Bronchial epithelial cell (primary cell): ENCODE data around the gene FOXO3. TPM values are rescaled to one million over a fixed set of nuclear protein-coding genes. Genes with fewer than 3 reads are reported as not detected.

ENCODE experiments used
- DNase-seq: peaks from one replicate; pipeline ENCODE4 v3.0.0-alpha.2; 2010; ENCODE audit warnings: low read depth
- FAIRE-seq: peaks from 2 replicates; lab custom pipeline; 2011; peaks lifted over from hg19 to GRCh38; lab: Jason Lieb, UNC
- H3K27me3 ChIP-seq: 2 replicates; pipeline ENCODE4 v1.5.1; 2011; ENCODE audit warnings: low read length; ENCODE audit not compliant: control insufficient read depth, insufficient read depth
- H3K36me3 ChIP-seq: 2 replicates; pipeline ENCODE4 v1.5.1; 2011; ENCODE audit warnings: low read length; ENCODE audit not compliant: control insufficient read depth, insufficient read depth
- H3K4me3 ChIP-seq: 2 replicates; pipeline ENCODE4 v1.5.1; 2011; ENCODE audit warnings: mild to moderate bottlenecking, low read depth, low read length, control low read depth
- CTCF ChIP-seq: IDR thresholded peaks from 2 replicates; pipeline ENCODE4 v1.5.1; 2011; ENCODE audit warnings: mild to moderate bottlenecking, moderate library complexity, low read length, control low read depth, inconsistent platforms; ENCODE audit not compliant: insufficient read depth, severe bottlenecking
- total RNA-seq: library from RNA; depleted of rRNA; stranded (reverse); fragments of >200 nt; gene quantifications from 2 replicates; pipeline ENCODE4 v1.2.1, GENCODE V29; 2014

The FOXO3 gene
- total RNA-seq, 1 donor from 2014 or later = 28.7 TPM

- H3K4me3 ChIP-seq = no peak overlapping the region
- FAIRE-seq (no peak), DNase-seq (no peak)
- H3K27me3 ChIP-seq = no peaks in the 10 kb centered on the region
- peaks cover 6% of the 10 kb centered on the region for H3K36me3 ChIP-seq
- TF ChIP-seq CTCF = no peak
Measured at GRCh38 chr6:108575905-108576494, 15.3 kb downstream of the FOXO3 start.

GRCh38 chr6:108576709-108577108 lies 16.0 kb downstream of the FOXO3 start:
- H3K4me3 ChIP-seq = no peak overlapping the region
- H3K27me3 ChIP-seq = no peaks in the 10 kb centered on the region
- no peak for TF ChIP-seq CTCF
- no peak for DNase-seq
- no peak for FAIRE-seq
- H3K36me3 ChIP-seq = peaks cover 6% of the 10 kb centered on the region

- no peak overlapping the region for H3K4me3 ChIP-seq
- TF ChIP-seq CTCF = no peak
- peaks cover 2% of the 10 kb centered on the region for H3K36me3 ChIP-seq
- no peak for FAIRE-seq
- H3K27me3 ChIP-seq = no peaks in the 10 kb centered on the region
- DNase-seq = no peak
Measured at GRCh38 chr6:108578166-108578565, 17.4 kb downstream of the FOXO3 start.

DNA sequence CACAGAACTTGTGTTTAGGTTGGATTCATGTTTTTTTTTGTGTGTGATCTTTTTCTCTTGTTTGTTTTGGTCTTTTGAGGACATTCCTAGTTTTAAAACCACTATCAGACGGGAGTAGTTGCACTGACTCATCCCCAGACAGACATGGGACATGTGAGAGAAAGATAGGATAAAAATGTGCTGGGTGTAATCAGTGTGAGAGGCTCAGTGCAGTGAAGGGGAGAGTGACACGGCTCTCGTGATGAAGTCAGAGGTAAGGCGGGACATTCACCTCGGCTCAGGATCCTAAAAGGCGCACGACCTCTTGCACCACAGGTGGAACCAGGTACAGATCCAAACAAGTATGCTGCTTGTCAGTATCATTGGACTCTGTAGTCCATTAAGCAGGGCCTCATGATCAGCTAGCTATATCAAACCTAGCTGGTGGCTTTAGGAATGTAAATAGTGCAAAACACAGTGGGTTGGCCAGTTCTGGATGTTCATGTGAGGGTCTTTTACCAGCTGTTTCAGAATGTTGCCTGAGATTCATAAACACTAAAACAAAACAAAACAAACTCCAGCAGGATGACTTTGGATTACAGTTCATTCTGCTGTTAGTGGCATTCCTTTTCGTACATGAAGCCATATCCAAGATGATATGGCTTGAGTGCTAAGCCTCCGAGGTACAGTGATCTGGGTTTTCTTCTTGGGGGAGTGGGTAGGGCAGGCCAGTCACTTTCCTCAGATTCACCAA lies 18.0 kb downstream of the FOXO3 start:
- FAIRE-seq = no peak
- DNase-seq = no peak
- peaks cover 2% of the 10 kb centered on the region for H3K36me3 ChIP-seq
- H3K4me3 ChIP-seq = no peak overlapping the region
- H3K27me3 ChIP-seq = no peaks in the 10 kb centered on the region
- TF ChIP-seq CTCF = no peak

DNA sequence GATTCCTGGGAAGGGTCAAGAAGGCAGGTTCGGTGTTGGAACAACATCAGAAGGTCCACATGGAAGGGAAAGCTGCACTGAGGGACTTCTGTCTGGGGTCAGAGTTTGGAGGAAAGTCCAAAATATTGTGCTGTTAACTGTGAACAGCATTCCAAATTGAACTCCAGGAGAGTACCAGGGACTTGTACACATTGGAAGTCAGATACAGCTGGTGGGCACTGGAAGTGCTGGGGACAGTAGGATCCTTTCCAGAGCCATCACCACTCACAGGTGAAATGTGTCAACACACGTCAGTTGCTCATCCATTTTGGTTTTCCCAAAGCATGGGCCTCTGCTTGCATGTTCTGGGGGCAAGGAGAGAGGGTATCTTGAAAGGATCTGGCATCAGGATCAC lies 18.6 kb downstream of the FOXO3 start:
- no peak for TF ChIP-seq CTCF
- Histone ChIP-seq H3K36me3 (peaks cover 2% of the 10 kb centered on the region), H3K4me3 (no peak overlapping the region), H3K27me3 (no peaks in the 10 kb centered on the region)
- FAIRE-seq = no peak
- DNase-seq = no peak
